Stimulated activated CD4-positive, alpha-beta T cell treated with anti-CD3 and anti-CD28 coated beads, Interleukin-2, amount 100 ng/mL, for 24 hours (primary cell): ENCODE data around the gene NAA38.

ENCODE experiments used
- DNase-seq, 2 donors: peaks; one replicate each; pipeline ENCODE4 v3.0.0-alpha.2; 2020

The NAA38 gene

DNA sequence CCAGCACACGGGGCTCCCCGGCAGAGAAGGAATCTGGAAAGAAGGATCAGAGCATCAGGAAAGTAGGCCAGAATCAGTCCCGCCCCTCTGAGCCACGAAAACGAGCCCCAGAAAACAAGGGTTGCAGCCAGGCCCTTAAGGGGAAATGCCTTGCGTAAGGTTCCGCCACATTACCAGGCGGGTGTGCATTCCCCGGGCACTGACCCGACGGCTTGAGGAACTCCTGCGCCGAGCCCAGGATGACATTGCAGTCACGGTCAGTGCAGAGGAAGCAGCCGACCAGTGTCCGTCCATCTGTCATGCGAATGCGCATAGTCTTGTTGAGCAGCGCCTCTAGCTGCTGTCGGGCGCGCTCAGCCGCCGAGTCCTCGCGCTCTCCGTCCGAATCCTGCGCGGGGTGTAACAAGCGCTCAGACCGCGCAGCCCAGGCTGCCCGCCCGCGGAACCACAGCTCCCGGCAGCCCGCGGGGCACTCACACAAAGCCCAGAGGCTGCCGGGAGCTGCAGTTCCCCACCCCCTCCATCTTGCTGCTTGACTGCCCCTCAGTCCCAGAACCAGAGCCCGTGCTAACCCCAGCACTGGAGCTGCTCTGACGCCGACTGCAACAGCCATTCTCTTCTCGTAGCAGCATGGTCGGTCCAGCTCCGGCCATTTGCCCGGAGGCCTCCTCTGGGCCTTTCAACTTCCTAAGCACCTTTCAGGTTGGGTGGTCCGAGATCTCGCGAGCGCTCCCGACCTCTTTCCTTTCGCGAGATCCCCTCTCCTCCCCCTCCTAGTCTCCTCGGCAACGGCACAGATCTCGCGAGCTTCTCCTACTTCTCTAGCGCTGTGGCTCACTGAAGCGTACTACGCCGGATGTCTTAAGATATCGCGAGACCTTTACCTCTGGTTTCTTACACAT lies at the start of gene NAA38:
Gene NAA38 (minus strand): TSS at position 749 of the 902 bp plus-strand sequence. CDS start 96 bp downstream, at position 653.
- DNase-seq: peak; percentile 90 to 91

DNA sequence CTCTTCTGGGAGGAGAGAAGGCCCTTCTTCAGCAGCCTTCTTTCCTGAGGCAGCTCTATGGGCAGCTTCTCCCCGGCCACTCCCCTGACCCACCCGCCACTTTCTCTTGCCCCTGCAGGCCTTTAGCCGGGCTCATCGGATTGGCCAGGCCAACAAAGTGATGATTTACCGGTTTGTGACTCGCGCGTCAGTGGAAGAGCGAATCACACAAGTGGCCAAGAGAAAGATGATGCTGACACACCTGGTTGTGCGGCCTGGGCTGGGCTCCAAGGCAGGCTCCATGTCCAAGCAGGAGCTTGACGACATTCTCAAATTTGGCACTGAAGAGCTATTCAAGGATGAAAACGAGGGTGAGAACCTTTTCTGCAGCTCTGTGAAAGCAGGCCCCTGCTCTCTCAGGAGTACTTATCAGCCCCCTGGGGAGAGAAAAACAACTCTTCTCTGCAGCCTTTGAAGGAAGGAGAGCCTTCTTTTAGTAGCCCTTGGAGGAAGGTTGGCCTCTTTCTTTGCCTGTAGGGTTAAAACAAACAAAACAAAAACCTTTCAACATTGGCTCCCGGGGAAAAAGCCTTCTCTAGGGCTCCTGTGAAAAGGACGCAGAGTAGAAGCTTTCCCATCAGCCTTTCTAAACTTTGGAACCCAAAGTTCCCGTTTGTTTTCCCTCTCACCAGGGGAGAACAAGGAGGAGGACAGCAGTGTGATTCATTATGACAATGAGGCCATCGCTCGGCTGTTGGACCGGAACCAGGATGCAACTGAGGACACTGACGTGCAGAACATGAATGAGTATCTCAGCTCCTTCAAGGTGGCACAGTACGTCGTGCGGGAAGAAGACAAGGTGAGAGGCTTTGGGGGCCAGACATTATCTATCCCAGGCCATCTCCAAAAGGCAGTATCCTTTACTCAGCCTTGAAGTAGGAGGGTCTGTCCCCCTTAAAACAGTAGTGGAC lies 46.1 kb upstream of the NAA38 start:
- DNase-seq: no peak

DNA sequence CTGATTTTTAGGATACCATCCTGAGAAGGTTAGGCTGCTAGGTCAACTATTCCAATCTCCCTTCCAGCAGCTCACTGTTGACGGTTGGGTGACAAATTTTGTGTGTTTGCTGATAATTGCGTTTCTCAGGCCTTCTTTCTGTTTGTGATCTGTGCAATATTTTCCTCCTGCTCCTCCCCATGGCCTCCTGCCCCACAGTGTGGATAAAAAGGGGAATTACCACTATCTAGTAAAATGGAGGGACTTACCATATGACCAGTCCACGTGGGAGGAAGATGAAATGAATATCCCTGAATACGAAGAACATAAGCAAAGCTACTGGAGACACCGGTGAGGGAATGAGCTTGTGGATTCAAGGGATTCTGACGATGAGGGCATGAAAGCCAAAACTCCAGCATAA lies 40.4 kb upstream of the NAA38 start:
- no peak for DNase-seq

GRCh38 chr17:7897090-7897489 lies 39.7 kb upstream of the NAA38 start:
- DNase-seq: no peak

DNA sequence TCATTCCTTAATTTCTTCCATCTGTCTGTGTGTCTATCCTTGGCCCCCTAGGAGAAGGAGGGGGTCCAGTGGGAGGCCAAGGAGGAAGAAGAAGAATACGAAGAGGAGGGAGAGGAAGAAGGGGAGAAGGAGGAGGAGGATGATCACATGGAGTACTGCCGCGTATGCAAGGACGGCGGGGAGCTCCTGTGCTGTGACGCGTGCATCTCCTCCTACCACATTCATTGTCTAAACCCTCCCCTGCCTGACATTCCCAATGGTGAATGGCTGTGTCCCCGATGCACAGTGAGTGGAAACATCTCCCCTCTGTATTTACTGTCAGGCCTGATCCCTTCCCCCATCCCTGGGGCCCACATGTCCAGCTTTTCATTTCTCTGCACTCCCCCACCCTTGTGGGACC lies 37.5 kb upstream of the NAA38 start:
- DNase-seq: no peak

DNA sequence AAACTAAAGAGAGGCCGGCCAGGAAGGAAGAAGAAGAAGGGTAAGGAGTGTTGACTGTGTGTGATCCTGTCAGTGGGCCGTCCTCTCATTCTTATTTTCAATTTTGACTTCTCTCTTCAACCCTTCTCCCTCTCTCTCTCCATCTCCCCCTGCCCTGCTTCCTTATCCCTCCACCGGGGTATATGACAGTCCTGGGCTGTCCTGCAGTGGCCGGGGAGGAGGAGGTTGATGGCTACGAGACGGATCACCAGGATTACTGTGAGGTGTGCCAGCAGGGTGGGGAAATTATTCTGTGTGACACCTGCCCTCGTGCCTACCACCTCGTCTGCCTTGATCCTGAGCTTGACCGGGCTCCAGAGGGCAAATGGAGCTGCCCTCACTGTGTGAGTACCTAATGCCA lies 36.9 kb upstream of the NAA38 start:
- no peak for DNase-seq

GRCh38 chr17:7893187-7893880 lies 36.0 kb upstream of the NAA38 start:
- no peak for DNase-seq

GRCh38 chr17:7889166-7889955 lies 32.0 kb upstream of the NAA38 start:
- peak; percentile 45 to 53 for DNase-seq

GRCh38 chr17:7888184-7888920 lies 31.0 kb upstream of the NAA38 start, which contains the start of gene CHD3:
CHD3 (plus strand) TSS chr17:7888789; CDS start chr17:7889001, 212 bp downstream.
- DNase-seq: peak; percentile 67 to 73

DNA sequence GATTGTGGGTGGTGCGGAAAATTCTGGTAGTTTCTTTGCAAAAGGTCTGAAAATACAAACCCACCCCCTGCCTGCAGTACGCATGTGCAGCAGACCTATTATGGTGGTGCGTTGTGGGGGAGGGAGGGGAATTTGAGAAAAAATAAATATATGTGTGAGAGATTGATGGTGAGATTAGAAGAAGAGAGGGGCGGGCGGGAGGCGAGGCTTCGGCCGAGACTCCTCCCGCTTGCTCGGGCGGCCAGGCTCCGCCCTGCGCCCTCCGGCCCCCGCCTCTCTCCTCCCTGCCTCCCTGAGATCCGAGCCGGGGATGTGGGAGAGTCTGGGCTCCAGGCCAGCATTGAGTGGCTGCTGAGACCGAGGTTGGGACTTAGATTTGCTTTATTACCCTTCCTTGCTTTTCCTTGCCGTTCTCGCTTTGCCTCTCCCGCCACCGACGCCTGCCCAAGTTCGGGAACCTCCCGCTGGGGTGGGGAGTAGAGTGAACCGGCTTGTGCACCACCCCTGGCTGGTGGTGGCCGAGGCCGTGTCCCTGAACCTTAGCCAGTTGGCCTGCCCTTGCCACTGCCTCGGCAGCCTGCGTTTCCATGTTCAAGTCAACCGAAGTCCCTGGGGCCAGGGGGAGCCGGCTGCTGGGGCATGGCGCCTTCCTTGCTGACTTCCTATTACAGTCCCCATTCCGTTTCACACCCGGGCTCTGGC lies 30.3 kb upstream of the NAA38 start:
- peak; percentile 86 to 90 for DNase-seq

GRCh38 chr17:7887038-7887481 lies 29.7 kb upstream of the NAA38 start:
- no peak for DNase-seq

DNA sequence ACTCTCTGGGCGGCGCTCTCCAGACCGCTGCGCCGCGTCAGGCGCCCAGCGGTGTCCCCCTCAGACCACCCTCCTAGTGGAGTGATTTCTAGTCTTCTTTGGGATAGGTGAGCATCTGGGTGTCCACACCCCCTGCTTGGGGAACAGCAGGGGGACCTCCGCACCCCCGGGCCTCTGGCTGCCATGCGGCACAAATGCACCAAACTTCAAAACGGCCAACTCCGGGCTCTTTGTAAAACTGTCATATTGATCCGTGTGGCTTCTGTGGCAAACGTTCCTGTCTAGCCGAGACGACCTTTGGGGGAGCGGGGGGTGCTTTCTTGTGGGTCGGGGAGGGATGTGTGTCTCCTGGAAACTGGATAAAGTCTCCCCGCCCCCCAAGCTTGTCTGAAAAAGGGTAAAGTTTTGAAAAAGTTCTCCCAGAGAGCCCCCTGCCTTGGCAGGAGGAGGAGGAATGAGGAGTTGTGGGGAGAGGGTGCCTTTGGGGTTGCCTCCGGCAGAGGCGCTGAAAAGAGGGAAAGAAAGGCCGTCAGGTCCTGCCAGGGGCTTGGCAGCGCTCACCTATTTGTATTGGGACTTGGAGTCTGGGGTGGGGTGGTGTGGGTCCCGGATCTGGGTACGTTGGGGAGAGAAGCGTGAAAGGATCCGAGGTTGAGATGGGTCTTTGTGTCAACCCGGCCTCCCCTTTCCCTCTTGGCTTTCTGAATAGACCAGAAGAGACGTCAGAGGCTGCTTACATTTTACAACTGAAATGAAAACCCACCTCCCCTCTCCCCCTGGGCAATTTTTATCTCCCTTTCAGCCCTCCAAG lies 29.1 kb upstream of the NAA38 start:
- DNase-seq: peak; percentile 58 to 65

DNA sequence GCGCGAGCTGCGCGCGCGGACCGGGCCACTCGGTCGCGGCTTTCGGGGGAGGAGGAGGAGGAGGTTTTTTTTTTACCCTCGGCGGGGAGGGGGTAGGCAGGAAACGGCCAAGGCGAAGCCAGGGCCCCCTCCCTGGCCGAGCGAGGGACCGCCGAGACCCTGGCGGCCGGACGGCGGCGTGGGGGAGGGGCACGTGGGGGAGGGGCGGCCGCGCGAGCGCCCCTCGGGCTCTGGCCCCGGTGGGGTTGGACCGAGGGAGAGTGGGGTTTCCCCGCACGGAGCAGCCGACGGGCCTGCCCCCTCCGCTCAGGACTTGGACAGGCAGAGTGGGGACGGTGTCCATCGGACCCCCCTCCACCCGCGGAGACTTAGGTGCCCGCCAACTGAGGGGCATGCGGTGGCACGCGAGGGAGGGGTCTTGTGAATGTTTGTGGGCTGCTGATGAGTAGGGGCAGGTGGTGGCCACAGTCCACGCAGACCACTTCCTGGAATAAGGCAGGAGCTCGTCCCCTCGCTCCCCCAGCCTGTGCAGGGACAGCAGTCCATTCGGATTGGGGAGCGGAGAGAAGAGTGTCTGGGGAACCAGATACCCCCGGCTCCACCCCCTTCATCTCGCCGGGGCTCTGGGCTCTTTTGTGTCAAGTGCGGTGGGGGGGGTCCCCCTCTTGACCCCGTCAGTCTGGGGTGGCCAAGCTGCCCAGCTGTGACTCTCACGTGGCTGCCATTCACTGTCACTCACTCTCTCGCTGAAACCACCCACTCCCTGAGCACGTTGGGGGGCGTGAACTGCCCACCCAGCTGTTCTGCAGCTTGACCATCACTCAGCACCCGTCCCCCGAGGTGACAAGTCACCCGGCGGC lies 28.2 kb upstream of the NAA38 start:
- DNase-seq: peak; percentile 51 to 55

- peak; percentile 41 to 44 for DNase-seq
These were observed 27.4 kb upstream of the NAA38 start for GRCh38 chr17:7884581-7885366.

DNA sequence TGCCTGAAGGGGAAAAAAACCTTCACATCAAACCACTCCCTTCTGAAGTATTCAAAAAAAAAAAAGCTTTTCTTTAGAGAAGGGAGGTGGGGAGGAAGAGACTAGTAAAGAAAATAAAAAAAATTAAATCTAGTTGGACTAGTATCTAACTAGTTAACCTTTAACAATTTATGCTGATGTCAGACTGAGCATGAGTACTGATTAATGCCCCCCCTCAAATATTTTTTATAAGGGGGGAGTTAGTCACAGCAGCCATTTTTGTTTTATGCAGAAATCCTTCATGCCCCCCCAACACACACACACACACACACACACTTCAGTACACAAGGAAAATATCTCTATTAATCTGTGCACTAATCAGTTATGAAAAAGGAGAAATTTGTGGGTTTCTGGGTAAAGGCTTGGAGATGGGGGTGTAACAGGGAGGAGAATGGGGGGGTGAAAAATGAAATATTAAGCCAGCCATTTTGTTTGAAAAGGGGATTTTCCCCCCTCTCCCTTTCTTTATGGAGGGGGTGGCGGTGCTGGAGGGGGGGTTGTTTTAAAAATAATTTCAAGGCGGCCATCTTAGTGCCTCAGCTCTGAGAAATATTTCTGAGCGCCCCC lies 26.5 kb upstream of the NAA38 start:
- DNase-seq: peak; percentile 27 to 34

DNA sequence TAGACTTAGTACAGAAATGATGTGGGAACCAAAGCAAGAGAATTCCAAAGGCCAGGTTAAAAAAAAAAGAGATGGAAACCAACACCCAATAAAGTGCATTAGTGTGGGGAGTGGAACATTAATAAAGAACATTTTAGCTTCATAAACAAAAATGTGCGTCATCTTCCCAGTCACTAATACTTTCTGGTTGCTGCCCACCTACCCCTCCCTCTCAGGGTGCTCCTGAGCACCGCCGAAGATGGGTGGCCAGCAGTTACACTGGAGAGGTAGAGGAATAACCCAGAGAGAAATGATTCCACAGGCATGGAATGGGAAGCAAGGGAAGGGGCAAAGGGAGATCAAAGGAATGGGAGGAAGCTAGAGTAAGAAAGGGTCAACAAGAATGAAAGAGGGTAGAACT lies 25.3 kb upstream of the NAA38 start:
- DNase-seq: no peak

DNA sequence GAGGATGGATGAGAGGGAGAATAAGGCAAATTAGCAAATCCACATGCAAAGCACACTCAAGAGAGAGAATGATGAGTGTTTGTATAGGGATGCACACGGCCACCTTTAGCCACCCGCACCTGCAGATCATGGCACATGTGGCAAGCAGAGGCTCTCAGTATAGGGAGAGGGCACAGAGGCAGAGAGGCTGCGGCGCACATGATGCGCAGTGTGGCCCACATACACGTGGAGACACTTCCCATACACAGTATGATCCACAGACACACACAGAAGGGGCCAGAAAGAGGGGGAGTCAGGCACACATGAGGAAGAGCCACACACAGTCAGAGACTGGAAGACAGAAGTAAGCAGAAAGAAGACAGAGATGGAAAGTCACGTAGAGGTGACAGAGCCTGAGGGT lies 24.7 kb upstream of the NAA38 start:
- DNase-seq: peak in 1 of 2 donors; percentile 27
